ENCODE results near the gene NLRP12.

DNA sequence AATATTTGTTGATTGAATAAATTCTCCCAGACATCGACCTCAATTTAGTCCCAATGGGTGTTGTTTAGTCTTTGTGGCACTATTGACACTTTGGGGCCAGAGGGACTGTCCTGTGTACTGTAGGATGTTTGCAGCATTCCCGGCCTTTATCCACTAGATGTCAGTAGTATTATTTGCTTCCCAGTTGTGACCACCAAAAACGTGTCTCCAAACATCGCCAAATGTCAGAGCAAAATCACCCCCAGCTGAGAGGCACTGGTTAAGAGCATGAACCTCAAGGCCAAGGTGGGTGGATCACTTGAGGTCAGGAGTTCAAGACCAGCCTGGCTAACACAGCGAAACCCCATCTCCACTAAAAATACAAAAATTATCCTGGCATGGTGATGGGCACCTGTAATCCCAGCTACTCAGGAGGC, 15.4 kb downstream of the NLRP12 start:
- TF ChIP-seq, protein P1, sequence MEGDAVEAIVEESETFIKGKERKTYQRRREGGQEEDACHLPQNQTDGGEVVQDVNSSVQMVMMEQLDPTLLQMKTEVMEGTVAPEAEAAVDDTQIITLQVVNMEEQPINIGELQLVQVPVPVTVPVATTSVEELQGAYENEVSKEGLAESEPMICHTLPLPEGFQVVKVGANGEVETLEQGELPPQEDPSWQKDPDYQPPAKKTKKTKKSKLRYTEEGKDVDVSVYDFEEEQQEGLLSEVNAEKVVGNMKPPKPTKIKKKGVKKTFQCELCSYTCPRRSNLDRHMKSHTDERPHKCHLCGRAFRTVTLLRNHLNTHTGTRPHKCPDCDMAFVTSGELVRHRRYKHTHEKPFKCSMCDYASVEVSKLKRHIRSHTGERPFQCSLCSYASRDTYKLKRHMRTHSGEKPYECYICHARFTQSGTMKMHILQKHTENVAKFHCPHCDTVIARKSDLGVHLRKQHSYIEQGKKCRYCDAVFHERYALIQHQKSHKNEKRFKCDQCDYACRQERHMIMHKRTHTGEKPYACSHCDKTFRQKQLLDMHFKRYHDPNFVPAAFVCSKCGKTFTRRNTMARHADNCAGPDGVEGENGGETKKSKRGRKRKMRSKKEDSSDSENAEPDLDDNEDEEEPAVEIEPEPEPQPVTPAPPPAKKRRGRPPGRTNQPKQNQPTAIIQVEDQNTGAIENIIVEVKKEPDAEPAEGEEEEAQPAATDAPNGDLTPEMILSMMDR (IDR thresholded peaks at IDR 0.05 in 8 of 11, conservative IDR thresholded peaks at IDR 0.05 in 3 of 11) = peak in 2 of 11 experiments; percentile 24 to 30
- TF ChIP-seq POLR2AphosphoS5 (IDR thresholded peaks at IDR 0.05) = no peak
